Activated CD8-positive, alpha-beta memory T cell treated with anti-CD3 and anti-CD28 coated beads for 1 hour (primary cell): ENCODE results near the gene LATS2.

Source experiments
- DNase-seq, 2 donors: peaks; one replicate each; pipeline ENCODE4 v3.0.0-alpha.2; 2020; ENCODE audit warnings: low read depth in 1 of 2; ENCODE audit errors: extremely low read depth in 1 of 2

The LATS2 gene

DNA sequence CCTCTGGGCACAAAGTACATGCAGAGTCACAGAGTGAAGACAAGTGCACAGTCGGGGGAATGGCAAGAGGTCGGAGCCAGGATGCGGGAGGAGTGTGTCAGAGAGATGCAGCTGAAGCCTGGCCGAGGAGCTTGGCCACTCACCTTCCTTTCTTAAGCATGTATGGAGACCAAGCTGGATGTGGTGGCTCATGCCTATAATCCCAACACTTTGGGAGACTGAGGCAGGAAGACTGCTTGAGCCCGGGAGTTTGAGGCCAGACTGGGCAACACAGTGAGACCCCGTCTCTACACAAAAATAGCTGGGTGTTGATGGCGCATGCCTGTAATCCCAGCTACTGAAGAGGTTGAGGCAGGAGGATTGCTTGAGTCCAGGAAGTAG lies 67.0 kb downstream of the LATS2 start:
- DNase-seq, result no peak

DNA sequence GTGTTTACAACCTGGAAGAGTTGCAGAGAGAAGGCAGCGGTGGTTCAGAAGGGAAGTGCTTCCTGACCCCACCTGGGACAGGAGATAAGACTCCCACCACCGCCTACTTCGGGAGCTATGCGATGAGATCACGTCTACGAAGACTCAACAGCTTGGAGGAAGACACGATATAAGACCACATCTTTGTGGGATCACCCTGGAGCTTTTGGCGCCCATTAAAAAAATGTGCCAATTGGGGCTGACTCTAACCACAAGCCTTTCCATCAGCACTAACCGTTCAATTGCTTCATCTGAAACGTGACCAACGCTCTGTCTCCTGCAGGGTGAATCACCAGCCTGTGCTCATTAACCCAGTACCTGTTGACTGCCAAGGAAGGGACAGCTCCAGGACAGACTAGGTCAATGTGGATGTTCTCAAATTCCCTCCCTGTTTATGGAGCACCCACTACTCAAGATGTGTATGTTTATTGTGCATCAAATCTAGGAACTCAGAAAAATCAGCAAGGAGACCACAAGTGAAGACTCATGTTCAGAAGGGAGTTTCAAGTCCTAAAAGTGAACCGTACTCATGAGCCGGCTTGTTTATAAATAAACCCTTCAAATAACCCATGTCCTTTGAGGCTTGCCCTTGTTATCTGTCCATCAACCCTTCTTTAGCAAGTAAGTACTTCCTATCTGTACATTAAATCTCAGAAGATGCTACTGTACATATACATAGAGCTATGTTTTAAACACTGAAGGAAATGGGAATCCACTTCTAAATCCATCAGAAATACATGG lies 67.5 kb downstream of the LATS2 start:
- no peak for DNase-seq

DNA sequence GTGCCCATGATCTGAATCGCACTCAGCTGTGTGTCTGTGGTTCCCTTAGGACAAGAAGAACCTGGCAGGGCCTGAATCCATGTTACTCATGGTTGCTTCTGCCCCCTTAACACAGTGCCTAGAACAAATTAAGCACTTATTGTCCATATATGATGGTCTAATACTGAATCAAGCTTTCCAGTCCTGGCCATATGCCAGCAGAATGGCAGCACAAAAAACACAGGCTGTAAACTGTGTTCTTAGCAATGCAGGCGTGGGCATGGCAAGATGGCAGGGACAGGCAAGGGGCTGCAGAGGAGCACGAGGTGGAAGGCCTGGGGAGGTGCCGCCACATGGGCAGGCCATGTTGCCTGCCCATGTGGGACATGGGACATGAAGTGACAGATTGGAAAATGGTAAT lies 68.2 kb downstream of the LATS2 start:
- DNase-seq, result no peak

DNA sequence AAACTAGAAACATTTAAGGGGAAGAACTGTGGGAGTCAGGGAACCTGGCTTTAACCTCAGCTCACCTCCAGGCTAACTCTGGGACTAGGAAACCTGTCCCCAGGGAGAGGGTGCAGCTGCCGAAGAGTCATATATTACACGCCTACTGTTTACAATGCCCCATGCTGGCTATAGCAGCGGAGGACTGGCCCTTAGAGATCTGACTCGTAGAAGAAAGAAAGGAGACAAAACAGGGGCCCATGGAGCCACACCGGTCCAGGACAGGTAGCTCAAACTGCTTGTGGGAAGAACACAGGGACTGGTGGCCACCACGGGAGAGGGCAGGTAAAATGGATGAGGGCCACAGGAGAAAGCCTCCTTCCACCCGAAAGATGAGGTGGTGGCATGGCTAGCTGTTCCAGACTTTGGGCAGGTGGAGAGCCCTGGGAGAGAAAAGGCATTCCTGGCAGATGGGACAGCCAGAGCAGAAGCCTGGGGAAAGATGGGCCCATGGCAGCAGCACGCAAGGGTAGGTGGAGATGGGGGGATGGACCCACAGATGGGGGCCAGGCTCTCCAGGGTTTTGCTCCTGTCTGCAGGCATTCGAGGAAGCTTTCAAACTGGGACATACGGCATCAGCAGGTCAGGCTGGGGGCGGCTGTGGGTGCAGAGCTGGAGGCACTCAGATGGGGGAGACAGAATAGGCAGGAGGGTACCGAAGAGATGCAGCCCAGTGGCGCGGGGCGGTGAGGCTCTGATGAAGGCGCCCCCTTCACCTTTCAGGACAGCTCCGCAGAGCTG lies 69.5 kb downstream of the LATS2 start:
- no peak for DNase-seq

DNA sequence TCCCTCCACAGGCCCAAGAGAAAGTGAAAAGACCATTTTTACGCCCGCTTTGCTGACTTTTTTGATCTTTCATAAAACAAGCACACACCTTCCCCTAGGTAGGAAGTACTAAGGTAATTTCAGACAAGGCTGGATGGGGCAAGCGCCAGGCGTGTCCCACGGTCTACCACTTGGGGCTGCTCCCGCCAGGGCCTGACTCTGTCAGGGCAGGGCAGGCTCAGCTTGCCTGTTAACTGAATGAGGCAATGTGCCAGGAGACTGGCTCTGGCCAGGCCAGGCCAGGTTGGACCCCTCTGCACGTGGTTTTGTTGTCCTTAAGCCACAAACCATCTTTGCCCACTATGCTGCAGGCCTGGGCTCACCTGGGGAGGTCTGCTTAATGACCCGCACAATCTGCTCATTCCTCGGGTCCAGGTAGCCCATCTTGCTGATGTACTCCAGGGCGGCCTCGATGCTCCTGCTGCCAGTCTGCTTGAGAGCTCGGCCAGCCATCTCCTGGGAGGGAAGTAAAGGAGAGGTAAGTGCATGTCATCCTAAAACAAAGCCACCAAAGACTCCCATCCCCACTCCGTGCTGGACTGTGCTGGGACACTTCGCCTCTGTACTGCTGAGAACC lies 70.4 kb downstream of the LATS2 start:
- DNase-seq, result no peak

DNA sequence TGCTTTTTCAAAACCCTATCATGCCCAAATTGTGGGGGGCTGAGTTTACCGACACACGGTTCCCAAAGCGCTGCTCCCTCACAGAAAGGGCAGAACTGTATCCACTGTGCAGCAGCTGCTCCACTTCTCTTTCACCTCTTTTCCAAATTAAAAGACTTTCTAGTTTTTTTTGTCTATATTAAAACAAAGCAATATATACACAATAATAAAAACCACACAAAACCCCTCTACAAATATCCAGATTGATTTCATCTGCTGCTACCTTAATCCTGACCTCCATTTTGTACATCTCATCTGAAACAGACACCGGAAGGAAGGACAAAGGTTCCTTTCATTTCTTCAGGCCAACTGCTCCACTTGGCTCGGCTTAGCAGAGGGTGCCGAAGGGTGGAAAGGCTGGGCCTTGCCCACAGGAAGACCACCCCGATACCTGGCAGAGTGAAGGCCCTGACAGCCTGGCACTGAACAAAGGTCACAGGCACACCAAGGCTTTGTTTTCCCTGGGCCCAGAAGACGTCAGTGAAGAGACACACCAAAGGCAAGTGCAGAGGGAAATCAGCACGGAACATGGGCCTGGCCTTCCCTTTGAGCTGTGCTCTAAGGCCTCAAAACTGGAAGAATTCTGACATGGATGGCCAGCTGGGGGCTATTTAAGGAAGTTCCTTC lies 71.6 kb downstream of the LATS2 start:
- DNase-seq, result no peak

DNA sequence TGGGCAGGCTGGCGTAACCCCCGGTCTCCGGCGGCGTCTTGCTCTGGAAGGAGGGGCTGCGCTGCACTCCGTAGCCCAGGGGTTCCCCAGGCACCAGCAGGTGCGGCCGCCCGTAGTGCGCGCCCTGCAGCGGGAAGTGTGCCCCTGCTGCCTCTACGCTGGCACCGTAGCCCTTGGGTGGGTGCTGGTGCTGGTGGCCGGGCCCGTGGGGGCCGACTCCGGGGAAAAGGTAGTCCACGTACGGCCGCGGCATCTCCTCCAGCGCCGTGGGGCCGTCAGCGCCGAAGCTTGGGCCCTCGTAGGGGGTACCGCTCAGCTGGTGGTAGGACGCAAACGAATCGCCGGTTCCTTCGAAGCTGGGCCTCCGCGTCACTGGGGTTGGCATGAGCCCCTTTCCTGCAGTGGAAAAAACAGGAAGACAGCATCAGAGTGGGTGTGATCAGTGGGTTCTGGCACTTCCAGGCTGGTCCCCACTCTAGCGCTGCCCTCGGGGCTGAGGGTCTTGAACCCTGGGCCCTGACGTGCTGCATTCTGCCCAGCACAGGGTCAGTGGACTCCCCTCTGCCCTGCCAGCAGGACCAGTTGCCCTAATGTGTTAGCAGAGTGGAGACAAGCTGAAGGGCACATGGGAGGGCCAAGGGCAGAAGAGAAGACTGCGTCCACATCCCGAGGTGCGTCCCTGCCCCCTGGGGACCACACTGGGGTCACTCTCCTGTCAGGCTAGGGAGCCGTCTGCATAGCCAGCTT lies 72.3 kb downstream of the LATS2 start:
- DNase-seq, result no peak

DNA sequence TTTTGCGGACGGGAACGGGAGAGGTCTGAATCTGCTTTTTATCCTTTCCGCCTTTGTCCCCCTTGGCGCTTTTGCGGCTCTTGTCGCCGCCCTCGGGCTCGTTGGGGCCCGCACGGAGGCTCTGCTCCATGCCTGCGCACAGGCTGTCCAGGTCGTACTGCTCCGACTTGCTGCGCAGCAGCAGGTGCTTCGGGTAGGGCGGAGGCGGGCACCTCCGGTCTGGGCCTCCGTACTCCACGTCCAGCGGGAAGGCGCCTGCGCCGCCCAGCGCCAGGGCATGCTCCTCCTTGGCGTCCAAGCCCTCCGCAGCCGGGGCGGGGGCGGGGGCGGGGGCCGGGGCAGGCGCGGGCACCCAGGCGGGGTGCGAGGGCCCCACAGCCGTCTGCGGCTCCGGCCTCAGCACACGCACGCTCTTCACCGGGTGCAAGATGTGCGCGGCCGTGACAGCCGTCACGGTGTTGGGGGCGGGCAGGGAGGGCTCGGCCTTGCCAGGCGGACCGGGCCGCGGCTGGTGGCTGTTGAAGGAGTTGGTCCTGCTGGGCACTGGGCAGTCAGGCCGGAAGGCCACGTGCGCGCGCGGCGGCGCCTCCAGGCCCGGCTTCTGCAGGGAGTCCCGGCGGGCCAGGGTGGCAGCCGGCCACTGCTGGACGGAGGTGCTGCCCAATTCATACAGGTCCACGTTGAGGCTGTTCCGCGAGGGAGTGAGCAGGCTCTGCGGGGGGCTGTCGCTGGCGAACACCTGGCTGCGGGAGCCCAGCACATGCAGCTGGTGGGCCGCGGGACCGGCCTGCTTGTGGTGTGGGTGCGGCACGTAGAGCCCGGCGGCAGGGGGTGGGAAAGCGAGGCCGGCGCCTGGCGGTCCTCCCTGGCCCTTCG lies 73.1 kb downstream of the LATS2 start:
- DNase-seq, result no peak

DNA sequence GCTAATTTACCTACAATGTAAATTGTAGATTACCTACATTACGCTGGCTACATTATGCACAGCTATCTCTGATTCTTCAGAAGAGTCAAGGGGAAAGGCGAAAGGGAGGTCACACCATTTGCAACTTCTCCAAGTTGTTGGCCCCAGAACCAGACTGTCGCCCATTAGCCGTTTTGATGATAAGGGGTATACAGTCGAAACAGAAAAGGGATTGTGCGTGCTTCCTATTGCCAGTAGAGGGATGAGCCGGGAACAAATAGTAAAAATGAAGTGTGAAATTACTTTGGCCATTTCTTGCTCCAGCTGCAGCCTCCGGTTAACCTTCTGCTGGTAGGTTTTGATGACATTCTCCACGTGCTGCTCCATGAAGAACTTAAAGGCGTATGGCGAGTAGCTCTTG lies 73.8 kb downstream of the LATS2 start:
- DNase-seq, result no peak

DNA sequence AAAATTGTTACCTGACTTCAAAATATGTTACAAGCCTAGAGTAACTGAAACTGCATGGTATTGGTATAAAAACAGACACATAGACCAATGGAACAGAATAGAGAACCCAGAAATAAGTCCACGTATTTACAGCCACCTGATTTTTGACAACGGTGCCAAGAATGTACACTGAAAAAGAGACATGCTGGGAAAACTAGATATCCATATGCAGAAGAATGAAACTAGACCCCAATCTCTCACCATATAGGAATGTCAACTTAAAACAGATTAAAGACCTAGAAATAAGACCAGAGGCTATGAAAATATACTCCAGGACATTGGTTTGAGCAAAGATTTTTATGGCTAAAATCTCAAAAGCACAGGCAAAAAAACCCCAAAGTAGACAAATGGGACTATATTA lies 76.5 kb downstream of the LATS2 start:
- no peak for DNase-seq

DNA sequence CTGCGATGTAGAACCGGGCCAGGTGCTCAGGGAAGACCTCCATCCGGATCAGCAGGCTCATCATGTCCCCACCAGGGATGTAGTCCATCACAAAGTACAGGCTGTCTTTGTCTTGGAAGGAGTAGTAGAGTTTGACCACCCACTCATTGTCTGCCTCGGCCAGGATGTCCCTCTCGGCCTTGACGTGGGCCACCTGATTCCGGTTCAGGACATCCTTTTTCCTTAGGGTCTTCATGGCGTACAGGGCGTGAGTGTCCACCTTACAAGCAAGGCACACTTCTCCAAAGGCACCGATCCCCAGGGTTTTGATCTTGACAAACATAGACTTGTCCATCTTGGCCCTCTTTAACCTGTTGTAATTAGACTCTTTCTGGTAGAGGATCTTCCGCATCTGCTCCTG lies 78.0 kb downstream of the LATS2 start:
- DNase-seq, result no peak

DNA sequence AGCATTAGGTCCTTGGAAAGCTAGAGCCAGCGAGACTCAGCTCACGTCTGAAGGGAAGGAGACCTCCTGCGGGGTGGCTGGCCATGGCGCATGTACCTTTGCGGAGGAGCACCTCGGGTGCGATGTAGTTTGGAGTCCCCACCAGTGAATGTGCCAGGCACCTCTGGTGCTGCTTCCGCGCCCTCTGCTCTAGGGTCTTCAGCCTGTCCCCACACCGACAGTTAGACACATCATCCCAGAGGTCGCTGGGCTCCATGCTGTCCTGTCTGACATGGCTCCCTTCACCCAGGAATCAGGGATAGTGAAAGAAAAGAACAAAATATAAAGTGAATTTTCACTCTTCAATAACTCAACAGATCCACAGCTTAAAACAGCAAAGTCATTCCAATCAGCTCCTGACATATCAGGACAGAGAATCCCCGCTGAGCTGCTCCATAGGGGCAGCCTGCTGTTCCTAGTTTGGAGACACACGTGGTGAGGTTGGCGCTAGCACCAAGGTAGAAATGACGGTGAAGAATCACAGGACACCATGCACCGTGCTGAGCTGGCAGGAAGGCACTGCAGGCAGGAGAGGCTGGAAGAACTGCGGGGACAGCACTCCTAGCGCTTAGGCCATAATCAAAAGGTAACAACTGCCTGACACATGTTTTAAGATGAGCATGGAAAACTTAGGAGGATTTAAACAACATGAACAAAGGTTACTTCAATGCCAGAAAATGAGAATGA lies 79.9 kb downstream of the LATS2 start:
- no peak for DNase-seq

DNA sequence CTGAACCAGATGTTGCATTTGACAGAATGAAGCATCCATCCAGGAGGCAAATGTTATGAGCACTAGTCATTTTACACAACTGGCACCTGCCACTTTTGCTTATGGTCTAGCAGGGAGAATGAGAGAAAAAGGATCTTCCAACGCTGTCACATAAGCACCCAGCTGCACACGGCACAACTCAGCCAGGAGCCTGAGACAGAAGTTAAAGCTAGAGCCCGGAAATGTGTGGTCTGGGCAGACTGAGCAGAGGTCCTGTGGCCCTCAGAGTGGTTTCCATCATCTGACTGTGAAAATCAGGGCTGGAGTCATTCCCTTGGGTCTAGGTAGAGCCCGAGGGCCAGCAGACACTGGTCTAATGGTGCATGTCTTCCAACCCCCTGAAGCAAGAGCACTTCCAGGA lies 80.5 kb downstream of the LATS2 start:
- no peak for DNase-seq

DNA sequence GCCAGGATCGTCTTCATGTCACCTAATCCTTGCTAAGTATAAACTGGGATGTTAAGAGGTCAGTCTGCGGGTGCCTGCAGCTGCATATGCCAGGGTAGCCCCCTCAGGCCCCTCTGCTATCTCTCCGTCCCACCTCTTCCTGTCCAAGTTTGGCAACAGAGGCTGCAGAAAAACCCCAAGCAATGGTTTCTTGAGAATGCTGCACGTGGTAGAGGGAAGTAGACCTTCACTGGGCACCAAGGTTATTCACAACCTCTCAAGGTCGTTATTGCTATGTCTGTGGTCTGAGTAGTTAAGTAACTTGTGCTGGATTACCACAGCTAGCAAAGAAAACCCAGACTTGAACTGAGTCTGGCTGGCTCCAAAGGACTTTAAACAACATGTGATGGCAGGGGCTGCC lies 81.0 kb downstream of the LATS2 start:
- DNase-seq, result no peak

DNA sequence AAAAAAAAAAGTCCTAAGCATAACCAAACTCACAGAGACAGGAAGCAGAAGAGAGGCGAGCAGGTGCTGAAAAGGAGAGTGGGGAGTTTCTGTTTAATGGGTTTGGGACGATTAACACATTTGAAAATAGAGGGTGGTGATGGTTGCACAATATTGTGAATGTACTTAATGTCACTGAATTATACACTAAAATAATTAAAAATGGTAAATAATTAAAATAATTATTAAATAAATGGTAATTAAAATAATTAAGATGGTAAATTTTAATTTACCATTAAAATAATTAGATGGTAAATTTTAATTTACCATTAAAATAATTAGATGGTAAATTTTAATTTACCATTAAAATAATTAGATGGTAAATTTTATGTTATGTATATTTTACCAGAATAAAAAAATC lies 84.0 kb downstream of the LATS2 start:
- DNase-seq, result no peak

DNA sequence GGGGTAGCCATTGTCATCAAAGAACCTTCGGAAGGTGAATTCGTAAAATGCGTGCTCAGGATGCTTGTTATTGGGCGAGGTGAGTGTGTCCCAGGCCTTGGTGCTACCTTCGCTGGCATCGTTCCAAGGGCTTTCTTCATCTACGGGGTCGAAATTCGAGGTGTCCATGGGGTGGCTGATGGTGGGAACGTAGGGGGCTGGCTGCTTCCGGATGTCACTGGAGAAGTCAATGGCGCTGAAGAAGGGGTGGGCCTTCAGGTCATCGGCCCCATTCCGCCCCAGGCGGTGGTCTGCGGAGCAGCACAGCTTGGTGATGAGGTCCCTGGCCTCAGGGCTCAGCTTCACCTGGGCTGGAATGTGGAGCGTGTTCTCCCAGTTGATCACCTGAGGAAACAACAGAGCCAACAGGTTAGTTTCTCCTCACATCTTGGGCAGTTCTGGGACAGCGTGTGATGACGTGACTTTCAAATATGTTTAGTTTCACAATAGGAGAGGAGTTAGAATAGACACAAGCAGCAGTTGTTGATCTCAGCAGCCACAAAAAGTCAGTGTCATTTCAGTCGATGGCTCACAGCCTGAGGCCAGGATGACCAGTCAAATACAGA lies 86.3 kb downstream of the LATS2 start:
- DNase-seq, result no peak

DNA sequence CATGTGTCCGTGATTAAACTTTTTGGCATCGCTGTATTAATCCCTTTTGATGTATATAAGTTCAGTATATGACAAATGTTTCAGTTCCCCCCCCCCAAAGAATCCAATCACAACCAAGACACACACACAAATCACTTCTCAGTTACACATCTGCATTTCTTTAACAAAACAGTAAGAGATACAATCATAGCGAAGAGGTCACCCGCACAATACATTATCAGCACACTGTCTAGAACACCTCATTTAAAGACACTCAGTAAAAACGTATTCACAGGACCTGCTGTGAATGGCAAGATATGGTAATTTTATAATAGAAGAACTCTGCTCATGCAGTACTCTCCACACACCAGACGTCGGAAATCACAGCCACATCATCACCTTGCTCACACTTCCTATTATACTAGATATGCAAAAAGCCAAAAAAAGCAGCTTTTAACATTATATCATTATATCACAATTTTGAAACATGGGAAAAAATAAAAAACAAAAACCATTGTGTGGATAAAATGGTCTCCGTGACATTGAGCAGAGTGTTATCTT lies 87.4 kb downstream of the LATS2 start:
- no peak for DNase-seq

DNA sequence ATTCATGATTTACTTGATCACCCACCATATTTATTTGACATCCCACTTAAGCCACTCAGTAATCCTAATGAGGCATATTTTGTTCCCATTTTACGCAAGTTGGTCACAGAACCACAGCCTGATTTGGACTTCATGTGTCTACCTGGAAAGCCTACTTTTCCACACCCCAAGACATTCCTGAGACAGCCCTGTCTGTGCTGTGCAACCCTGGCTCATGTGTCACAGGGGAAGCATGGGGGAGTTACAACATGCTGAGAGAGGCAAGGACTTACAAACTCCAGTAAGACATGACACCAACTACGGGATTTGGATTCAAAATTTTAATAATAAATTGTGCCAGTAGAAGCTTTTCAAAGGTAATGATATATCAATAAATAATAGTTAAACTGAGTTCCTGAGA lies 88.7 kb downstream of the LATS2 start:
- no peak for DNase-seq

DNA sequence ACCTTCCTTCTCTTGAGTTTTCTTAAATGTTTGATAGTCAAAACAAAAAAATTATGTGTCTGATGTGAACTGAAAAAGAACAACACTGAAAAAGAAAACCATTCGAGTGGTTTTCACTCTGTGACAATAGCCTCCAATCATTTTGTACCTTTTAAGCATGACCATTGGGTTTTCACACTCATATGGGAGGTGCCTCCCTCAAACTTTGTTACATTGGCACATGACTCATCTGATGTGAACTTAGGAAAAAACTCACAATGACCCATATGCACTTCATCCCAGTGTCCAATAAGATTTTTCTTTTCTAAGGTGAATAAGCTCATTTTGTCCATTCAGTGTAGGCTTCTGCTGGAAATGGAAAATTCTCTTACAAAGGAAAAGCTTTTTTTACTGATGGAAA lies 92.2 kb downstream of the LATS2 start:
- no peak for DNase-seq
